Neural progenitor cell (in vitro differentiated cells): ENCODE data around the gene AFF3.
"Not testable (repeated sequence)": the region's sequence is repeated elsewhere in the genome, so short reads cannot be mapped to it uniquely, and the experiment has no call there.

ENCODE experiments used
- CTCF ChIP-seq: fragments of 200-600 bp; sonication (generic); IDR thresholded peaks from 2 replicates; pipeline ENCODE4 v1.5.1; 2017; ENCODE audit warnings: antibody characterized with exemption, mild to moderate bottlenecking
- EZH2 ChIP-seq: fragments of 200-600 bp; sonication (generic); IDR thresholded peaks from 2 replicates; pipeline ENCODE4 v1.6.1; 2017; ENCODE audit warnings: antibody characterized with exemption, mild to moderate bottlenecking, moderate library complexity

GRCh38 chr2:100151832-100152231, 9.4 kb upstream of the AFF3 start:
- not testable (repeated sequence) for TF ChIP-seq CTCF, EZH2
